HEK293 (cell line): ENCODE measurements around the gene VWA5B1.

ENCODE experiments used
- ZBTB17 ChIP-seq: fragments of 450-650 bp; formaldehyde crosslinking; IDR thresholded peaks from 2 replicates; pipeline ENCODE4 v1.5.1; 2016; ENCODE audit warnings: missing biosample characterization, missing genetic modification characterization
- ZNF280D ChIP-seq: fragments of 450-650 bp; formaldehyde crosslinking; IDR thresholded peaks from 2 replicates; pipeline ENCODE4 v1.5.1; 2016; ENCODE audit warnings: missing biosample characterization, missing genetic modification characterization
- ZNF548 ChIP-seq: fragments of 450-650 bp; formaldehyde crosslinking; IDR thresholded peaks from 2 replicates; pipeline ENCODE4 v1.5.1; 2016; ENCODE audit warnings: missing biosample characterization, missing genetic modification characterization
- TF ChIP-seq, protein P1 (sequence below): fragments of 450-650 bp; formaldehyde crosslinking; IDR thresholded peaks from 2 replicates; pipeline ENCODE4 v1.5.1; 2016; ENCODE audit warnings: missing biosample characterization, missing genetic modification characterization
- TF ChIP-seq, protein P2 (sequence below): fragments of 450-650 bp; formaldehyde crosslinking; IDR thresholded peaks from 2 replicates; pipeline ENCODE4 v1.5.1; 2016; ENCODE audit warnings: missing biosample characterization, missing genetic modification characterization

DNA sequence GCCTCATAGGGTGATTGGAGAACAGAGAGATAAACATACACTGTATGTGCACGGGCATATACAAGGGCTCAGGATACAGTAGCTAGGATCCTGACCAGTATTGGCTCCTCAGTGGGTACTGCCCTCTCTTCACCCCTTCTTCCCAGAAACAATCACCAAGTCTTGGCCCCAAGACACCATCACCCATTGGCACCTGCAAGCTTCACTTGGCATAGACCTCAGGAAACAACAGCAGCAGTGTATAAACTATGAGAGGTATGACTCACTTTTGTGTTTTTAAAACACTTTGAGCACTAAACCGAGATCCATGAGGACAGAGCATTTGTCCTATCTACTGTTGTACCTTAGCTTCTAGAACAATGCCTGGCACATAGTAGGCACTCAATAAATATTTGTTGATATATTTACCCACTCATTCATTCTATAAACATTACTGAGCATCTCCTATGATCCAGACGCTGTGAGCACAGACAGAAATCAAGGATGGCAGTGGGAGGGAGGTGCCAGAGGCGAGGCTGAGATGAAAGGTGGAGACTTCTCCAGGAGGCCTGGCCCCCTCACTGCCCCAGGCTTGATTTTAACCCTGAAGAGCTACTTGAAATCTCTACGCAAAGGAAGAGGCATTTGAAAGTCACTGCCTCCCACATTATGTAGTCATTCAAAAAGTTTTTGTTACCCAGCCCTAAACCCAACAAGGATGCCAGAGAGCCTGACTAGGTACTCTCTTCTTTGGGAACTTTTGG, 100.1 kb downstream of the VWA5B1 start:
- TF ChIP-seq ZBTB17 (tag by site-specific recombination): no peak
- TF ChIP-seq, protein P1, sequence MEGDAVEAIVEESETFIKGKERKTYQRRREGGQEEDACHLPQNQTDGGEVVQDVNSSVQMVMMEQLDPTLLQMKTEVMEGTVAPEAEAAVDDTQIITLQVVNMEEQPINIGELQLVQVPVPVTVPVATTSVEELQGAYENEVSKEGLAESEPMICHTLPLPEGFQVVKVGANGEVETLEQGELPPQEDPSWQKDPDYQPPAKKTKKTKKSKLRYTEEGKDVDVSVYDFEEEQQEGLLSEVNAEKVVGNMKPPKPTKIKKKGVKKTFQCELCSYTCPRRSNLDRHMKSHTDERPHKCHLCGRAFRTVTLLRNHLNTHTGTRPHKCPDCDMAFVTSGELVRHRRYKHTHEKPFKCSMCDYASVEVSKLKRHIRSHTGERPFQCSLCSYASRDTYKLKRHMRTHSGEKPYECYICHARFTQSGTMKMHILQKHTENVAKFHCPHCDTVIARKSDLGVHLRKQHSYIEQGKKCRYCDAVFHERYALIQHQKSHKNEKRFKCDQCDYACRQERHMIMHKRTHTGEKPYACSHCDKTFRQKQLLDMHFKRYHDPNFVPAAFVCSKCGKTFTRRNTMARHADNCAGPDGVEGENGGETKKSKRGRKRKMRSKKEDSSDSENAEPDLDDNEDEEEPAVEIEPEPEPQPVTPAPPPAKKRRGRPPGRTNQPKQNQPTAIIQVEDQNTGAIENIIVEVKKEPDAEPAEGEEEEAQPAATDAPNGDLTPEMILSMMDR (tag by site-specific recombination): no peak
- TF ChIP-seq ZNF548 (tag by site-specific recombination): no peak
- no peak for TF ChIP-seq ZNF280D
- TF ChIP-seq, protein P2, sequence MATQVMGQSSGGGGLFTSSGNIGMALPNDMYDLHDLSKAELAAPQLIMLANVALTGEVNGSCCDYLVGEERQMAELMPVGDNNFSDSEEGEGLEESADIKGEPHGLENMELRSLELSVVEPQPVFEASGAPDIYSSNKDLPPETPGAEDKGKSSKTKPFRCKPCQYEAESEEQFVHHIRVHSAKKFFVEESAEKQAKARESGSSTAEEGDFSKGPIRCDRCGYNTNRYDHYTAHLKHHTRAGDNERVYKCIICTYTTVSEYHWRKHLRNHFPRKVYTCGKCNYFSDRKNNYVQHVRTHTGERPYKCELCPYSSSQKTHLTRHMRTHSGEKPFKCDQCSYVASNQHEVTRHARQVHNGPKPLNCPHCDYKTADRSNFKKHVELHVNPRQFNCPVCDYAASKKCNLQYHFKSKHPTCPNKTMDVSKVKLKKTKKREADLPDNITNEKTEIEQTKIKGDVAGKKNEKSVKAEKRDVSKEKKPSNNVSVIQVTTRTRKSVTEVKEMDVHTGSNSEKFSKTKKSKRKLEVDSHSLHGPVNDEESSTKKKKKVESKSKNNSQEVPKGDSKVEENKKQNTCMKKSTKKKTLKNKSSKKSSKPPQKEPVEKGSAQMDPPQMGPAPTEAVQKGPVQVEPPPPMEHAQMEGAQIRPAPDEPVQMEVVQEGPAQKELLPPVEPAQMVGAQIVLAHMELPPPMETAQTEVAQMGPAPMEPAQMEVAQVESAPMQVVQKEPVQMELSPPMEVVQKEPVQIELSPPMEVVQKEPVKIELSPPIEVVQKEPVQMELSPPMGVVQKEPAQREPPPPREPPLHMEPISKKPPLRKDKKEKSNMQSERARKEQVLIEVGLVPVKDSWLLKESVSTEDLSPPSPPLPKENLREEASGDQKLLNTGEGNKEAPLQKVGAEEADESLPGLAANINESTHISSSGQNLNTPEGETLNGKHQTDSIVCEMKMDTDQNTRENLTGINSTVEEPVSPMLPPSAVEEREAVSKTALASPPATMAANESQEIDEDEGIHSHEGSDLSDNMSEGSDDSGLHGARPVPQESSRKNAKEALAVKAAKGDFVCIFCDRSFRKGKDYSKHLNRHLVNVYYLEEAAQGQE (tag by site-specific recombination): no peak
